IMR-90 (cell line): ENCODE results near the gene PRR5L. TPM values are rescaled to one million over a fixed set of nuclear protein-coding genes. Genes with fewer than 3 reads are reported as not detected.

Experiments used
- ATAC-seq: fragments of 200-7000 bp; cut with Tn5 transposase; 2 replicates; pipeline ENCODE4 v1.9.1; 2020; ENCODE audit warnings: low read depth, mild to moderate bottlenecking, moderate library complexity
- BruUV-seq: library from RNA; stranded (reverse); fragments of 400-500 nt; replicated peaks from 2 replicates; lab custom pipeline; 2021; lab: Mats Ljungman, UMichigan
- CTCF ChIA-PET: fragments of 300-600 bp; formaldehyde crosslinking; extraction: SDS; loops from one replicate; lab custom pipeline; 2021; ENCODE audit warnings: antibody characterized with exemption; lab: Yijun Ruan, JAX
- POLR2A ChIA-PET: fragments of 300-600 bp; sonication (Branson Sonifier 250); formaldehyde crosslinking; loops from one replicate; lab custom pipeline; 2022; ENCODE audit warnings: antibody characterized with exemption; ENCODE audit not compliant: unreplicated experiment; lab: Charles Lee
- DNase-seq: peaks from one replicate; pipeline ENCODE4 v3.0.0; 2013
- H2AFZ ChIP-seq: replicated peaks from 2 replicates; pipeline ENCODE3; 2013; ENCODE audit warnings: low read length, mild to moderate bottlenecking; ENCODE audit not compliant: poor library complexity
- H2AK5ac ChIP-seq: 2 replicates; pipeline ENCODE4 v1.6.1; 2013; ENCODE audit warnings: low read depth, low read length, inconsistent platforms
- H2AK9ac ChIP-seq: replicated peaks from 2 replicates; pipeline ENCODE3; 2013; ENCODE audit warnings: mild to moderate bottlenecking, low read depth, low read length, moderate library complexity; ENCODE audit not compliant: poor library complexity
- H2BK120ac ChIP-seq: 2 replicates; pipeline ENCODE4 v1.6.1; 2013; ENCODE audit warnings: low read depth, low read length, inconsistent platforms
- H2BK15ac ChIP-seq: 3 replicates; pipeline ENCODE4 v1.6.1; 2013; ENCODE audit warnings: low read depth, low read length, inconsistent platforms
- H2BK20ac ChIP-seq: 2 replicates; pipeline ENCODE4 v1.6.1; 2013; ENCODE audit warnings: low read depth, mild to moderate bottlenecking, inconsistent platforms, low read length, moderate library complexity
- H2BK5ac ChIP-seq: 2 replicates; pipeline ENCODE4 v1.6.1; 2013; ENCODE audit warnings: mild to moderate bottlenecking, low read depth, low read length, inconsistent platforms; ENCODE audit not compliant: poor library complexity, severe bottlenecking
- H3K14ac ChIP-seq: replicated peaks from 2 replicates; pipeline ENCODE4 v1.6.1; 2013; ENCODE audit warnings: low read depth, low read length, inconsistent platforms
- H3K18ac ChIP-seq: 2 replicates; pipeline ENCODE4 v1.6.1; 2013; ENCODE audit warnings: low read depth, low read length, control low read depth
- H3K23ac ChIP-seq: 2 replicates; pipeline ENCODE4 v1.6.1; 2013; ENCODE audit warnings: low read depth, low read length, inconsistent platforms
- H3K27ac ChIP-seq: 2 replicates; pipeline ENCODE4 v1.5.1; 2013; ENCODE audit warnings: mild to moderate bottlenecking, control low read depth, low read length; ENCODE audit not compliant: insufficient read depth
- H3K27me3 ChIP-seq: 2 replicates; pipeline ENCODE4 v1.6.1; 2013; ENCODE audit warnings: low read length; ENCODE audit not compliant: control insufficient read depth, insufficient read depth
- H3K36me3 ChIP-seq: 2 replicates; pipeline ENCODE4 v1.6.1; 2013; ENCODE audit warnings: low read length, mixed read lengths; ENCODE audit not compliant: control insufficient read depth, insufficient read depth
- H3K4ac ChIP-seq: 2 replicates; pipeline ENCODE4 v1.6.1; 2013; ENCODE audit warnings: low read depth, low read length, inconsistent platforms
- H3K4me1 ChIP-seq: 2 replicates; pipeline ENCODE4 v1.6.1; 2013; ENCODE audit warnings: low read length, mixed read lengths; ENCODE audit not compliant: control insufficient read depth, insufficient read depth
- H3K4me2 ChIP-seq: 2 replicates; pipeline ENCODE4 v1.6.1; 2013; ENCODE audit warnings: low read depth, mild to moderate bottlenecking, control low read depth, low read length, moderate library complexity
- H3K4me3 ChIP-seq: 2 replicates; pipeline ENCODE4 v1.5.1; 2013; ENCODE audit warnings: low read depth, mild to moderate bottlenecking, control low read depth, low read length, moderate library complexity; ENCODE audit not compliant: insufficient read depth
- H3K56ac ChIP-seq: 2 replicates; pipeline ENCODE4 v1.6.1; 2013; ENCODE audit warnings: low read length, inconsistent platforms; ENCODE audit not compliant: insufficient read depth; ENCODE audit errors: extremely low read depth
- H3K79me1 ChIP-seq, 2 experiments: 2 replicates each; pipeline ENCODE4 v1.6.1; 2013; ENCODE audit warnings: low read length in 2 of 2, inconsistent platforms in 1 of 2, low read depth in 1 of 2
- H3K9ac ChIP-seq: 2 replicates; pipeline ENCODE4 v1.6.1; 2013; ENCODE audit warnings: low read depth, low read length, control low read depth
- H3K9me1 ChIP-seq: 2 replicates; pipeline ENCODE4 v1.6.1; 2013; ENCODE audit warnings: low read length, inconsistent platforms; ENCODE audit not compliant: insufficient read depth
- H3K9me3 ChIP-seq: 2 replicates; pipeline ENCODE4 v1.6.1; 2013; ENCODE audit warnings: low read length; ENCODE audit not compliant: control insufficient read depth, insufficient read depth
- H4K20me1 ChIP-seq: 2 replicates; pipeline ENCODE4 v1.6.1; 2013; ENCODE audit warnings: low read length, inconsistent platforms; ENCODE audit not compliant: insufficient read depth
- H4K5ac ChIP-seq: 2 replicates; pipeline ENCODE4 v1.6.1; 2013; ENCODE audit warnings: mild to moderate bottlenecking, low read depth, low read length, control low read depth
- H4K8ac ChIP-seq, 2 experiments: 2 replicates each; pipeline ENCODE4 v1.6.1; 2013; ENCODE audit warnings: low read depth in 2 of 2, low read length in 2 of 2, control low read depth in 1 of 2, inconsistent platforms in 1 of 2
- H4K91ac ChIP-seq: 2 replicates; pipeline ENCODE4 v1.6.1; 2013; ENCODE audit warnings: low read depth, low read length, inconsistent platforms; ENCODE audit not compliant: insufficient read depth
- BHLHE40 ChIP-seq: fragments of 150-350 bp; IDR thresholded peaks from 2 replicates; pipeline ENCODE4 v1.6.1; 2016; ENCODE audit warnings: mild to moderate bottlenecking, low read depth, low read length
- FOS ChIP-seq: fragments of 150-350 bp; IDR thresholded peaks from 2 replicates; pipeline ENCODE4 v1.6.1; 2016; ENCODE audit warnings: low read depth, low read length
- NFE2L2 ChIP-seq: fragments of 150-350 bp; IDR thresholded peaks from 2 replicates; pipeline ENCODE4 v1.6.1; 2016; ENCODE audit warnings: low read depth, mild to moderate bottlenecking, low read length
- WGBS, 2 experiments: methylation state at CpG; one replicate each; pipeline versions ENCODE4 v1.1.5 to v1.1.7; 2013; ENCODE audit warnings: missing lambda C conversion rate in 2 of 2; ENCODE audit not compliant: insufficient read length in 1 of 2; ENCODE audit errors: extremely low coverage in 2 of 2; 5-methylcytosine and 5-hydroxymethylcytosine counted together
- dilution Hi-C: fragments of 300-500 bp; cut with HindIII; formaldehyde crosslinking; loops from one replicate; pipeline ENCODE4 v1.14.3; 2018; ENCODE audit warnings: low sequenced_read_pairs; ENCODE audit not compliant: unreplicated experiment
- in situ Hi-C: fragments of 300-500 bp; cut with MboI; formaldehyde crosslinking; loops from 3 replicates; pipeline ENCODE4 v1.14.3; 2019; ENCODE audit warnings: low sequenced_read_pairs, inconsistent platforms, mixed read lengths
- intact Hi-C: fragments of 100-400 bp; cut with micrococcal nuclease; formaldehyde crosslinking; loops from 2 replicates; pipeline ENCODE4 v1.10.0; 2022
- polyA plus RNA-seq, 3 experiments: library from polyadenylated mRNA; depleted of rRNA; stranded (reverse); fragments of >200 nt; gene quantifications; 2 replicates each; pipeline ENCODE4 v1.2.3, GENCODE V29; 2012; ENCODE audit warnings: low replicate concordance in 1 of 3
- total RNA-seq: library from RNA; depleted of rRNA; stranded (reverse); fragments of >200 nt; gene quantifications from 2 replicates; pipeline ENCODE4 v1.2.3, GENCODE V29; 2012

PRR5L gene
- total and polyA plus RNA-seq, 2 of the 4 experiments (the other 2 are of a cell fraction): 2.9 to 3.6 TPM

- Histone ChIP-seq H3K4ac (no peak overlapping the region), H3K18ac (no peak overlapping the region), H2BK120ac (no peak overlapping the region), H3K9ac (no peak overlapping the region), H2AFZ (no peak overlapping the region), H3K4me1 (no peaks in the 10 kb centered on the region), H4K91ac (no peak overlapping the region), H3K9me1 (no peaks in the 10 kb centered on the region), H2BK15ac (no peak overlapping the region), H3K4me3 (no peak overlapping the region), H3K27ac (no peak overlapping the region), H3K27me3 (peaks cover 31% of the 10 kb centered on the region), H4K20me1 (no peaks in the 10 kb centered on the region), H2AK9ac (no peak overlapping the region), H3K9me3 (peaks cover 4% of the 10 kb centered on the region; the same call in 1 of the 2 replicates), H3K14ac (no peak overlapping the region), H2BK5ac (no peak overlapping the region), H3K56ac (no peak overlapping the region), H3K4me2 (no peak overlapping the region), H3K79me1 (no peaks in the 10 kb centered on the region), H3K36me3 (no peaks in the 10 kb centered on the region), H4K5ac (no peak overlapping the region), H3K23ac (no peak overlapping the region), H4K8ac (no peak overlapping the region), H2BK20ac (no peak overlapping the region), H2AK5ac (no peak overlapping the region)
- in situ Hi-C loops: loop anchor here (10.0 kb wide), 1 partner anchor 313 kb away; the partner anchor contains the start of gene LDLRAD3
- dilution Hi-C loops: no loop called here
- intact Hi-C loops: loop anchor here (5.0 kb wide), 1 partner anchor 100 kb away; no protein-coding TSS in a partner anchor
- DNase-seq (peak; percentile 54), ATAC-seq (peak; percentile 31)
- no CpG with 5 or more reads among the region's 5 CpGs for WGBS, 2 experiments
- POLR2A ChIA-PET: no interaction called here
- BruUV-seq: no TSS peak
- CTCF ChIA-PET: interaction anchor here (1.0 to 1.7 kb wide), 5 partner anchors 8 to 435 kb away, joined by 3 to 6 read pairs (median 4); no protein-coding TSS in a partner anchor
- peak; percentile 70 for TF ChIP-seq BHLHE40
- no peak for TF ChIP-seq NFE2L2
- TF ChIP-seq FOS: peak; percentile 57
Measured at GRCh38 chr11:36257351-36257750, 38.7 kb upstream of the PRR5L start.
